SK-N-MC (cell line): Measurements from ENCODE around the gene KCNQ1OT1.

Experiments
- EZH2 ChIP-seq: fragments of 200-600 bp; sonication (generic); IDR thresholded peaks from one replicate; pipeline ENCODE4 v1.6.1; 2017; ENCODE audit warnings: antibody characterized with exemption
- FOXP2 ChIP-seq: optimal IDR thresholded peaks from 2 replicates; pipeline ENCODE3; 2011; ENCODE audit warnings: mild to moderate bottlenecking, moderate library complexity; ENCODE audit not compliant: insufficient read depth; ENCODE audit errors: extremely low read length, control extremely low read depth
- POLR2AphosphoS5 ChIP-seq: IDR thresholded peaks from 2 replicates; pipeline ENCODE4 v1.6.1; 2012; ENCODE audit warnings: mild to moderate bottlenecking, low read depth, low read length, borderline replicate concordance

DNA sequence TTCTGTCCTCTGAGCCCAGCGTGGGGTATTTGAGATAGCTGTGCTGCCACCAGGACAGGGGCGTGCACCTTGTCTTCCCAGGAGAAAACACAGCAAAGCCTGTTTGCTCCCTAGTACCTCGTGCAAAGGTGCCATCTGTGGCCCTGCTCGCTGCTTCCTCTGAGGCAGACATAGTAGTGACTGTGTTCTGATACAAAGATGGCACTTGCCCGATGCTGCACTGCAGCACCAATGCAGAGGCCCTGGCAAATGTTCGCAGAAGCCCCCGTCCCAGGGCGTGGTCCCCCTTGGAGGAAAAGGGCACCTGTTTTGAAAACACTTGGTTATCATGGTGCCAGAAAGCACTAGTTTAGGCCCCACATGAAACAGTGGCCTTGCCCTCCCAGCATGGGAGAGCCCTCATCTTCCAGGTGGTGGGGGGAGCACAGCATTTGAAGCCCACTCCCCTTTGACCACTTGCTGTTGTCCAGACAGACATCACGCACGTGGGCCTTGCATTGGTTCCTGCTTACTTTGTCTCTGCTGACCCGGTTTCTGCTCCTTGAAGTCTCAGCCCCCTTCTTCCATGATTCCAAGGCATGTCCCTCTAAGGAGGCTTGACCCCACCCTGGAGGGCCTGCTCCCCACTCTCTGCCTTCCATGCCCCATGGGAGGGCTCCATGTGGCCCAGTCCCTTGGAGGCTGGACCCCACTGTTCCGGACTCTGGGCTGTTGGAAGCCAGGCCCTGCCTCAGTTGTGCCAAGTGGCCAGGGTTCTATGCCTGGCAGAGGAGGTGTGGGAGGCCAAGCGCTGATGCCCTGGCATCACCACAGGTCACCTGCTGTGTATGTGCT is 109.4 kb downstream of the KCNQ1OT1 start:
- TF ChIP-seq EZH2 (no peak), POLR2AphosphoS5 (no peak), FOXP2 (no peak)
